Stimulated activated CD8-positive, alpha-beta memory T cell treated with anti-CD3 and anti-CD28 coated beads, Interleukin-4, amount 100 ng/mL, for 48 hours (primary cell): Measurements from ENCODE around the gene ADRM1.

Experiments used
- DNase-seq: peaks from one replicate; pipeline ENCODE4 v3.0.0-alpha.2; 2020

ADRM1 gene

DNA sequence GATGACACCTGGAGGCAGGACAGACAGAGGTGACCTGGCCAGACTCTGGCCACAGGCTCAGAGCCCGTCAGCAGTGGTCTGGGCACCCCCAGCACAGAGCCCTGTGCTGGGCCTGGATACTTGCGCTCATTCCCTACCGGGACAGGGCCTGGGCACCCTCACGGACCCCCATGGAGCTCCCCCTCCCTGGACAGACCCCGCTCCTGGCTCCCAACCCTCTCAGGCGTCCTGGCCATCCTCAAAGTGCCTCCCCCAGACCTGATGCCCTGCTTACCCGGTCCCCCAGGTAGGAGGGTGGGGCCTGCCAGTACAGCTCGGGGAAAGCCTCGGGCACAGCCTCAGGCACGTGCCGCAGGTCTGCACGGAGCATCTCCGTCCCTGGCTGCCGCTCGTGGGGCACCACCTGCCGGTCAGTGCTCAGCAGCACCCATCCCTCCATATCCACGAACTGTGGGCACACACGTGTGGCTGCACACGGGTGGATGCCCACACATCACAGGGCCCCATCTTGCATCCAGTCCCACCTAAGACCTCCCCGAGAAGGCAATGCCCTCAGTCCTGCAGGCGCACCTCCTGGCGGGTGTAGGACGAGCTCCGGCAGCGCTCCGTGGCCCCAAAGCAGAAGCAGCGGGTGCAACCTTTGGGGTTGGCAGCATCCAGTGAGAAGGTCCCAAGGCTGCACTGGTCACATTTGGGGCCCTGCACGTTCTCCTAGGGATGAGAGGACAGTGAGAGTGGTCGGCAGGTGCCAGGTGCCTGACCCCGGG, 24.3 kb downstream of the ADRM1 start:
- no peak for DNase-seq

DNA sequence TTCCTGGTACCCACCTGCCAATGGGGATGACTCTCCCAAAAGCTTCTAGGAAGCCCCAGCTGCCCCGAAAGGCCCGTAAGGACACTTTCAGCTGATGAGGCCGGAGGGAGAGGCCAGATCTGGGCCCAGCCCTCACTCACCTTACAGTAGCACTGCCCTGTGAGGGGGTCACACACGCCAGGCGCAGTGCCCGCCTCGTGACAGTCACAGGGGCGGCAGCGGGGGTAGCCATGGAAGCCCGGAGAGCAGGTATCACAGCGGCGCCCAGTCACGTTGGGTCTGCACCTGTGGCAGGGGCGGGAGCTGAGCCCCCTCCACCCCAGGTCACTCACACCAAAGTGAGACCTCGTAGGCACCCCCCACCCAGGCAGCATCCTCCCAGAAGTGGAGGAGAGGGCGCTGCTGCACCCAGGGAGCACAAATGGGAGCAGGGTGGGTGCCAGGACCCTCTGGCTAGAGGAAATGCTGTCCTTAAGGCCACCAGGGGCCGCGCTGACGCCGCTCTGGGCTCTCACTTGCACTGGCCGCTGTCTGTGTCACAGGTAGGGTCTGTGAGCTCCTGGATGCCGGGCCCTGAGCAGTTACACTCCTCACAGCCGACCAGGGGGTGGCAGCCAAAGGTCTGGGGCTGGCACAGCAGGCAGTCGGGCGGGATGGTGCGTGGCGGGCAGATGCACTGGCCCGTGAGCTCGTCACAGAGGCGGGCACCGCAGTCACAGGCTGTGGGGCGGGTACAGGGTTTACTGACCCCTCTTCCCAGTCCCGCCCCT, 25.1 kb downstream of the ADRM1 start:
- no peak for DNase-seq

DNA sequence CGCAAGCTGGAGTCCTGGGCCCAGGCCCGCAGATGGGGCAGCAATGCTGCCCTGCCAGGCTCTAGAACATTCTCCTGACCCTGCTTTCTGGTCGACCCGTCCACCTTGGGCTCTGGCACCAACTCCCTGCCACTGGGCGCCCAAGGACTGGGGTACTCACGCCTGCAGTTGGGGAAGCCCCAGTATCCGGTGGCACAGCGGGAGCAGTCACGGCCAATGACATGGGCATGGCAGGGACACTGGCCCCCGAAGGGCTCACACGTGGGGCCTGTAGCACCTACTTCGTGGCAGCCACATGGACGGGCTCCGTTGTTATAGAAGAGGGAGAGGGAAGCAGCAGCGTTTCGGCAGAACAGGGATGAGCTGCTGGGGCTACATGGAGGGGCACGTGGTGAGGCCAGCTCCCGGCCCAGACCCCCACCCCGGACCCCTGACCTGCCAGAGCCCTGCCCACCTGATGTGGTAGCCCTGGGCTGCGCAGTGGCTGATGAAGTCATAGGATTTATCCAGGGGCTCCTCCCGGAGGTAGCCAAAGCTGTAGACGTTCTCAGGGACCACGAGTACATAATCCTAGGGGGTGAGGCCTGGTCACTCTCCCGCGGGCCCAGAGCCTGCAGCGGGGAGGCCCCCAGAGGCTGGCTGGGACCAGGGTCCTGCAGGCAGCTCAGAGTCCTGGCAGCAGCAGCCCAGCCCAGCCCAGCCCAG, 26.0 kb downstream of the ADRM1 start:
- DNase-seq, result no peak

DNA sequence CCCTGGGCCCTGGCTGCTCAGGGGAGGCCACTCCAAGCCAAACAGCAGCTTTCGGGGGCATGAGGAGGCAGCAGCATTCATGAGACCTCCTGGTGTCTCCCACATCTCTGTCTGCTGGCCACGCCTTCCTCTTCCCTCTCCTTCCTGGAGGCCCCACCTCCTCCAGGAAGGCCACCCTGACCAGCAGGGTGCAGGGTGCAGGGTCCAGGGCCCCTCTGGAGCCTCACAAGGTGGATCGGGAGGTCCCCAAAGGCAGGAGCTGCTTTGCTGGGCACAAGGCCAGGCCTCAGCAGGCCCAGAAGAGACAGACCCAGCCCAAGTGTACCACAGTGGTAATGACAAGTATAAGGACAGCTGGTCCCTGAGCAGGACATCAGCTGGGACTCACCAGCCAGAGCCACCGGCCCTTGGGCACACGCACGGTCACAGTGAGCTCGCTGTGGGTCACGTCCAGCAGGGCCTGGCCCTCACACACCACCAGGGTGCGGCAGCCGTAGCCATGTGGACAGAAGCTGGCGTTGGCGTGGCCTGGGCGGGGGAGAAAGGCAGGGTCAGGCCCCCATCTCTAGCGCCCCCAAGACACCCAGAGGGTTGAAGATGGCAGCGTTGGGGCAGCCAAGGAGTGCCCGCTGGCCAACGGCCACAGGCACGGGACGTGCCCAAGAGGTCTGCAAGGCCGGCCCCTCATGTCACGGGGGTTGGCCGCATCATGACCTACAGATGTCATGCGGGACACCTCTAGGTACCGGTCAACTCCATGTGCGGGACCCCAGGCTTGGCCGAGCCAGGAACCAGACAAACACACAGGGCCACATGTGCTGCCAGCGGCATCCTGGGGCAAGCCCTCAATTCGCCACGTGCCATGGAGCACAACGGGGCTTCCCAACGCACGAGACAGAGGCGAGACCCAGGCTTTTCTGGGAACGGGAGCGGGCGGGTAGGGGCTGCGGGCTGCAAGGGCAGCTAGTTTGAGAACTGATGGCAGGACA, 26.9 kb downstream of the ADRM1 start:
- DNase-seq, result no peak

DNA sequence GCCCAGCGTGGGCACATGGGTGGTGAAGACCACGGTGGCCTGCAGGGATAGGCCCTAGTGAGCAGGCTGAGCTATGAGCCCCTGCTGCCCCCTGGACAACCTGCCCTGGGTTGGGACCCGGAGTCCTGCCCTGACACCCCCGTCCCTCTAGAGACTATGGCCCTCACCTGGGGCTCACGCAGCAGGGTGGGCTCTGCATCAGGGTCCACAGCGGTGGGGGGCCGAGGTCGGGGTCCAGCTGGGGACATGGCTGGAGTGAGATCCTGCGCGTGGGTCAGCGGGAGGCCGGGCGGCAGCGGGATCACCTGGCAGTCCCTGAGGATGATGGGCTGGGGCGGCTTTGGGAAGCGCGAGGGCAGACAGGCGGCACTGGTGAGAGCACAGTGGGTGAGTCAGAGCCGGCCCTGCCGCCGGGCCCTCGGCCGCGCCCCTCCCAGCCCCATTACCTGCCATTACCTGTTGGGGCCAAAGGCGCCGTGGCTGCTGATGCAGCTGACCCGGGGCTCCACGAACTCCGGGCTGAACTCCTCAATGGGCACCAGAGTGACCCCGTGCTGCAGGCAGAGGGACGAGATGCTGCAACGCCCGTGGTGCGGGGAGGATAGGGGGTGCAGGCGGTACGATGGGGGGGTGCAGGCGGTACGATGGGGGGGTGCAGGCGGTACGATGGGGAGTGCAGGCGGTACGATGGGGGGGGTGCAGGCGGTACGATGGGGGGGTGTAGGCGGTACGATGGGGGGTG, 27.9 kb downstream of the ADRM1 start:
- DNase-seq, result no peak

DNA sequence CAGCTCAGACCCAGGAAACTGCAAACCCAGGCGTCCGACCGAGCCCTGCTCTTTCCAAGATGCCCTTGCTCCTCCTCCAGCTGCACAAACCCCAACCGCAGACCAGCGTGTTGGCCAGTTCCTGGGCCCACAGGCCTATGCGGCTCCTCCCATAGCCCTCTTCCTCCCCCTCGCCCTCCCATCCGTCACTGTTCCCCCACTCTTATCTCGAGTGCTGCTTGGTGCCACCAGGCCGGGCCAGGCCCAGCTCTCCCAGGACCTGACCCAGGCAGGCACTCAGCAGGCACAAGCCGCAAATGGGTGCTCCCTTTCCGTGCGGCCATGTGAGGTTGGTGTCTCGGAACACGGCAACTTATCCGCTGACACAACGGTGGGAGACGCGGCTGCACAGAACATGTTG, 28.6 kb downstream of the ADRM1 start:
- no peak for DNase-seq

DNA sequence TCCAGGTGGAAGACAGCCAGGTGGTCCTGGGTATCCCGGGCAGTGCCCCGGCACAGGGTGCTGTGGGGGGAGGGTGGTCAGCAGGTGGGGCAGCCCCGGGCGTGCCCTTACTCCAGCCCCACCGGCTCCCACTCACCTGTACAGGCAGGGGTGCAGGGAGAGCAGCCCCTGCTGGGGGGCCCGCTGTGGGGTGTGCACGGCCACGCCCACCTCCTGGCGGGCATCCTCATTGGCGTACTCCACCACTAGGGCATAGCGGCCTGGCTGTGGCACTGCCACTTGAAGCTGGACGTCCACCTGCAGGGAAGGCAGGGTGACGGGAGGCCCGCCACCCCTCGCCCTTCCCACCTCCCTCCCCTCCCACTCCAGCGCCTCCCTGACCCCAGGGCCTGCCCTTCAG, 29.6 kb downstream of the ADRM1 start:
- DNase-seq, result no peak

DNA sequence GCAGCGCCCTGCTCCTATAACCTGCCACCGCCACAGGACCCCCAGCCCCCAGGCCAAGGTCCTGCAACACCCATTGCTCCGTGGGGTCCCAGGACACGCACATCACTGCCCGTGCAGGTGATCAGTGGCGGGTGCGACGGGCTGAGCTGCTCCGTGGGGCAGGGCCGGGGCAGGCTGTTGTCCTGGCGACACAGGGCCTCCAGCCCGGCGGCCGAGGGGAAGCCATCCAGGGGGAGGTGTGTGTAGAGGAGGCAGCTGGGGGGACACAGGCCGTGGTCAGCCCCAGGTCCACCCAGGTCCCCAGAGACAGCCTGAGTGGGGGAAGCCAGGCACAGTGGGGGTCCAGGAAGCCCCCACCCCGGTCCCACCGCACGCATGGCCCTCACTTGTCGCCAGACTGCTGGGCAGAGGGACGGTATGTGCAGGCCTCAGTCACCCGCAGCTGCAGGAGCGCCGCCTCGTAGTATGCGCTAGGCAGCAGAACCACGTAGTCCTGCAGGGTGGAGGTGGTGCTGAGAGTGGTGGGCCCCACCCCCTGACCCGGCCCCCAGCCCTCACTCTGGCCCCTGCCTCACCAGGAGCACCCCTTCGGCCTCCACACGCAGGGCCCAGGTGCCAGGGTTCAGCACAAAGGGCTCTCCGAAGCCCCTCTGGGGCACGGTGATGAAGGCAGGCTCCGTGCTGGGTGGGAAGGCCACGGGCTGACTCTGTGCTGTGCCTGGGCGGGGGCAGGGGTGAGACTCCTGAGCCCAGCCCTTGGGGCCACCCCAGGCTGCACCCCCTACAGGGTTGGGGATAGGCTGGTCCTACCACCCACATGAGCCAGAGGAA, 30.4 kb downstream of the ADRM1 start:
- no peak for DNase-seq

DNA sequence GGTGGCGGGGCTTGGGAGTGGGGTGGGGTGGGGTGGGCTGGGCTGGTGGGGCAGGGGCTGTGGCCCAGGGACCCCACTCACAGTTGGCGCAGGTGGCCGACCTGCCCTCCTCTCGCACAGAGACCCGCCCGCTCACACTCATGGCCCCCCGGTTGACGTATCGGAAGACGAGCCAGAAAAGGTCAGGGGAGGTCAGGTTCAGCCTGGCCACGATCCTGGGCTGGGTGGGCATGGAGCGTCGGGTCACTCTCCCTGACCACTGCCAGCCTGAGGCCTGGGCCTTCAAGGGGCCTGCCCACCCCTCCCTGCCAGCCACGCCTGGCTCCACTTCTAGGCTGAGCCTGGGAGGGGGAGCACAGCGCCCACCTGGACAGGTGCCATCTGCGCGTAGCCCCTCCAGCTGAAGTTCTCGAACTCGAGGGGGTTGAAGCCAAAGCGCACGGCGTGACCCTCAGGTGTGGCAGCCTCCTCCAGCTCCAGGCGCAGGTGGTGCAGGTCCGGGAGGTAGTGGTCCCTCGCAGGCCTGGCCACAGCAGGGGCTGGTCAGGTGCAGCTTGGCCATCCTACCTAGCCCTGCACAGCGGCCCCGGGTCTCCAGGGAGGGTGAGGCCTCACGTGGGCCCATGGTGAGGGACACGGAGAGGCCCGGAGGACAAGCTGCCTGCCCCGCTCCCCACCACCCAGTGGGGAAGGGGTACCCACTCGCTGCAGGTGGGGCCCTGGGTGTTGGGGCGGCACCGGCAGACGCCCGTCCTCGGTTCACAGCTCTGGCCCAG, 31.2 kb downstream of the ADRM1 start:
- DNase-seq, result no peak

DNA sequence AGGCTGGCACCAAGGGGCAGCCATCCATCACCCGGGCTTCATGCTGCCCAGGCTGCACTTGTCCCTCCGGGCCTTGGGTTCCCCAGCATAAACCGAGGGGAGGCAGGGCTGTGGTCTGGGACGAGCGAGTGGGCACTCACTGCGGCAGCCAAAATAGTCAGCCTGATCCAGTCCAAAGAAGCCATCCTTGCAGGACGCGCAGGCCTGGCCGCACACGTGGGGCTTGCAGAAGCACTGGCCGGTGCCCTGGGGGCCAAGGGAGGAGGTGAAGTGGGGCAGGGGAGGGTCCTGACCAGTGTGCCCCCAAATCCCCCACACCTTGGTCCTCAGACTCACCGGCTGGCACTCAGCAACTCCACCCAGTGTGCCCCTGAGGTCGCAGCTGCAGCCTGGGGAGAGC, 32.1 kb downstream of the ADRM1 start:
- DNase-seq, result no peak

DNA sequence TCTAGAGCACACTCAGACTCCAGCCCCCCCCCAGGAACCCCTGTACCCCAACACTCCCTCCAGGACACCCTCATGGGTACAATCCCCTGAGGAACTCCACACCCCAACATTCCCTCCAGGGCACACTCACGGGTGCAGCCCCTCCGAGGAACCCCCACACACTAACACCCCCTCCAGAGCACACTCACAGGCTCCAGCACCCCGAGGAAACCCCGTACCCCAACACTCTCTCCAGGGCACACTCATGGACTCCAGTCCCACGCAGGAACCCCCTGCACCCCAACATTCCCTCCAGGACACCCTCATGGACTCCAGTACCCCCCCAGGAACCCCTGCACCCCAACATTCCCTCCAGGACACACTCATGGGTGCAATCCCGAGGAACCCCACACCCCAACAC, 32.7 kb downstream of the ADRM1 start:
- no peak for DNase-seq

DNA sequence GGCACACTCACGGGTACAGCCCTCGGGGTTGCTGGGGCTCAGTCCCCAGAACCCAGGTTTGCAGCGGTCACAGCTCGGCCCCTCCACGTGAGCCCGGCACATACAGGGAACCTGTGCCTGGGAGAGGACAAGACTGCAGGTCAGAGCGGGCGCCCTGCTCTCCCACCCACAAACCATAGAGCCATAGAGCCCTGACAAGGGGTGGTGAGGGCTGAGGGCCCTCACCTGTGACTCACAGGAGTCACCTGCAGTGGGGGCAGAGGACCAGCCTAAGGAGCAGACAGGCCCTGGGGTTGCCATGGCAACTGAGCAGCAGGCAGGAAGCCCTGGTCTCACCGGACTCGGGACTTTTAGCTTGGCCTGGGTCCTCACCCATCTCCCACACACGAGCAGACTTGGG, 33.5 kb downstream of the ADRM1 start:
- DNase-seq, result no peak

DNA sequence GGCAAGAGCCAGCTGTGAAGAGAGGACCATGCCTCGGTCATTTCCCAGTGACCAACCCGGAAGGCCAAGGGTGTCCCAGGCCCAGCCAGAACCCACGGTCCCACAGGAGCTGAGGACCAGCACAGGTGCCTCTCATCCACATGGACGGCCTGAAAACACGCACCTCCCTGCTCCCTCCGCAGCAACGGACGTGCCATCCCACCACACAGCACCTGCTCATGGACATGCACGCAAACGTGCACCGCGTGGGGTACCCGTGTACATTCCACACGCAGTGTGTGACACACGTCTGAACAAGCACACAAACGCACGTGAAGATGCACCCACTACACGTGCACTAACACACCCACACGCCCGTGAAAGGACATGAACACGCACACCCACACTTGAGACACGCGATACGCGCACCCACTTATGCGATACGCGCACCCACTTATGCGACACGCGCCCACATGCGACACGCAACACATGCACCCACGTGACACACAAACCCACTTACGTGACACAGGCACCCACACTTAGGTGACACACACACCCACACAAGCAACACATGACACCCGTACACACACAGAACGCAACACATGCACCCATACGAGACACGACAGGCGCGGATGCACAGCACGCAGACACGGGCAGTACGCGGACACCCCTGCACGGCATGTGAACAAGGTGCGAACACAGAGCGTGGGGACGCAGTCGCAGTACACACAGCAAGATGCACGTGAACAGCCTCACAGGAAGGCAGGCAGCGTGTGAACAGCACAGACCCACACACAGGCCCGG, 34.2 kb downstream of the ADRM1 start:
- no peak for DNase-seq

DNA sequence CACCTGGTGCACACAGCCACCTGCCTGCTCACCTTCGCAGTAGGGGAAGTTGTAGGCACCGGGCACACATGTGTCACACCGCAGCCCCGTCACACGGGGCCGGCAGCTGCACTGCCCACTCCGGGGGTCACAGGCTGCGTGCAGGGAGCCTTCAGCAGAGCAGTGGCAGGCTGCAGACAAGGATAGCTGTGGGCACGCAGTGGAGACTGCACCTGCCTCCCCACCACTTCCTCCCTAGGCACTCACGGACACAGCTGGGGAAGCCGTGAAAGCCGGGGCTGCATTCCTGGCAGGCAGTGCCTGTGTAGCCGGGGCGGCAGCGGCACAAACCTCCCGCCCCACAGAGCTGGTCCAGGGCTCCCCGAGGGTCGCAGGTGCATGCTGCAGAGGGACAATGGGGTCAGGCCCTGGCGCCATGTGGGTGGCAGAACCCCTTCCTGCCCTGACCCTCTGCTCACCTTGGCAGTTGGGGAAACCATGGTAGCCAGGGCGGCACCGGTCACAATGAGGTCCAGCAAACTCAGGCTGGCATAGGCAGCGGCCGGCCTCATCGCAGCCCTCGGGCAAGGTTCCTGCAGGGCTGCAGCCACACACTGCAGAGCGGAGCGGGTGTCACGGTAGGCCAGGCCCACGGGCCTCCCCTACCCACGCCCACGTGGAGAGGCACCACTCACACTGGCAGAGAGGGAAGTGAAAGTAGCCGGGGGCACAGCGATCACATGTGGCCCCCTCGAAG, 34.9 kb downstream of the ADRM1 start:
- no peak for DNase-seq

DNA sequence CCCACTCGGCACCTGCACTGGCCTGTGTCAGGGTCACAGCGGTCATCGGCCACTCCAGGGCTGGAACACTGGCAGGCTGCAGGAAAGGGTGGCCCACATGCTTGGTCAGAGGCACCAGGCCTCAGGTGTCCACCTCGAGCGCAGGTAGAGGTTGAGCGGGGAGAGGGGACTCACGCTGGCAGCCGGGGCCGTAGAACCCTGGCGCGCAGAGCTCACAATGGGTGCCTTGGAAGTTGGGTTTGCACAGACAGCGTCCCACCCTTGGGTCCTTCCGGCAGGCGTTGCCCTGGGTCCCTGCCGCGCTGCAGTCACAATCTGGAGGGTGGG, 35.5 kb downstream of the ADRM1 start:
- no peak for DNase-seq

DNA sequence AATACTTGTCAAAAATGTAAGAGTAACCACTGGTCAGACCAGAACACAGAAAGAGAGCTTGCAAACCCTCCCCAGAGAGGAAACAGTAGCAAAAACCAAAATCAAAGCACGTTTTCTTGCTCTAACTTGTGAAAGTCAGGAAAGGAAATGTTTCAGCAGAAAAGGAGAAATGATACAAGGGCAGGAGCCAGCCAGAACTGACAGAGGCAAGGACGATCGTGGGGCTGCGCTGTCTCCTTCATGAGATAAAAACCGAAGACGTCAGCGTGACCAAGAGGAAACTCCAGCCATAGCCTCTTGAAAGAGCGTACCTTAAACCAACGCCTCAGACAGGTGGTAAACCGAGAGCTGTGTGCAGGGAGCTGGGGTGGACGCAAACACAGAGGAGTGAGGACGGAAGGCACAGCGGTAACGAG, 36.9 kb downstream of the ADRM1 start:
- DNase-seq, result no peak

DNA sequence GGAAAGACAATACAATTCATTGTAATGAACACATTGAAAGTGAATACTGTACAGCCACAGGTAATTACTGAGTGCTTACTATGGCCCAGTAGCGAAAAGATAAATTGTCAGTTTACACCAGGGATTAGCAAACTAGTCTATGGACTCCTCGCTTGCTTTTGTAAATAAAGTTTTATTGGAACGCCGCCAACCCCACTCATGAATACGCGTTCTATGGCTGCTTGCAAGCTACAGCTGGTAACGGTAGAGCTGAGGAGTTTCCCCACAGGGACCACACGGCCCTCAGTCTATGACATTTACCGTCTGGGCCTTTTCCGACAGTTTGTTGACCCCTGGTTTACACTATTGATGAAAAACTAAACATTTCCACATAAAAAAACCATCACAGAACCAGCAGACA, 40.1 kb downstream of the ADRM1 start:
- no peak for DNase-seq

DNA sequence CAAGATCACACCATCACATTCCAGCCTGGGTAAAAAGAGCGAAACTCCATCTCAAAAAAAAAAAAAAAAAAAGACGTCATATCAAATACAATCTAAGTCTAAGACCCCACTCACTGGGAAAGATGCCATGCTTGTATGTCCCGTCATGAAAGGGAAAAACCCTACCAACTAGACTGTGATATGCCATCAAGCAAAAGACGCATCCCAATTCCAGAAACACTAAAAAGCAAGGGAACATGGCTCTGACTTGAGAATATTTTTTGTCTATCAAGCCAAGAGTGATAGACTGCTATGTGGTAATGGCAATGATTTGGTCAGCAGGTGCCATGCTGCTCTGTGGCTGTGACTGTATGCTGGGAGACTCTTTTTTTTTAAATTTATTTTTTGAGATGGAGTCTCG, 41.3 kb downstream of the ADRM1 start:
- DNase-seq, result no peak

DNA sequence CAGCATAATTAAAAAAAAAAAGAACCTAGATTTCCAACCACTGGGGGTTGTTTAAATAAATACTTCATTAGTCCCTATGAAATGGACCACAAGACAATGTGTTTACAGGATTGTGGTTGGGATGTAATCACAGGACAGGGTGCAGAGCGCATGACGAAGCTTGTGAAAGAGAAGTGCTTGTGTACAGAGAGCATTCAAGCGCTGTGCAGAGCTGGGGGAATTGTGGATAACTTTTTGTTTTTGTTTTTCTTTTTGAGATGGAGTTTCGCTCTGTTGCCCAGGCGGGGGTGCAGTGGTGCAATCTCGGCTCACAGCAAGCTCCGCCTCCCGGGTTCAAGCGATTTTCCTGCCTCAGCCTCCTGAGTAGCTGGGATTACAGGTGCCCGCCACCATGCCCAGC, 42.0 kb downstream of the ADRM1 start:
- DNase-seq, result no peak
